Astrocyte of the spinal cord (primary cell): ENCODE measurements around the gene THOC2.

ENCODE experiments used
- DNase-seq: peaks from one replicate; pipeline ENCODE4 v3.0.0; 2011; ENCODE audit warnings: low read depth, low spot score
- H3K4me3 ChIP-seq: 2 replicates; pipeline ENCODE4 v1.5.1; 2011; ENCODE audit warnings: low read depth, mild to moderate bottlenecking, low read length, moderate library complexity
- CTCF ChIP-seq: IDR thresholded peaks from 2 replicates; pipeline ENCODE4 v1.5.1; 2012; ENCODE audit warnings: low read depth, mild to moderate bottlenecking, low read length, inconsistent platforms
- in situ Hi-C: cut with HindIII; loops from 2 replicates; pipeline ENCODE4 v1.10.0; 2017; ENCODE audit warnings: low sequenced_read_pairs

Gene THOC2

DNA sequence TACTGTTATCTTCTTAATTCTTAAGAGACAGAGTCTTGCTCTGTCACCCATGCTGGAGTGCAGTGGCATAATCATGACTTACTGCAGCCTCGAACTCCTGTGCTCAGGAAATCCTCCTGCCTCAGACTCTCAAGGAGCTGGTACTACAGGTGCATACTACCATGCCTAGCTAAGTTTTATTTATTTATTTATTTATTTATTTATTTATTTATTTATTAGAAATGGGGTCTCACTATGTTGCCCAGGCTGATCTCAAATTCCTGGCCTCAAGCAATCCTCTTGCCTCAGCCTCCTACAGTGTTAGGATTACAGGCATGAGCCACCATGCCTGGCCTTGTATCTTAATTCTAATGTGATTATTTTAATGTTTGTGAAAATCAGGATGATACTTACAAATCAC lies 125.6 kb downstream of the THOC2 start:
- no peak for TF ChIP-seq CTCF
- no peak overlapping the region for H3K4me3 ChIP-seq
- no peak for DNase-seq
- in situ Hi-C loops: no loop called here

DNA sequence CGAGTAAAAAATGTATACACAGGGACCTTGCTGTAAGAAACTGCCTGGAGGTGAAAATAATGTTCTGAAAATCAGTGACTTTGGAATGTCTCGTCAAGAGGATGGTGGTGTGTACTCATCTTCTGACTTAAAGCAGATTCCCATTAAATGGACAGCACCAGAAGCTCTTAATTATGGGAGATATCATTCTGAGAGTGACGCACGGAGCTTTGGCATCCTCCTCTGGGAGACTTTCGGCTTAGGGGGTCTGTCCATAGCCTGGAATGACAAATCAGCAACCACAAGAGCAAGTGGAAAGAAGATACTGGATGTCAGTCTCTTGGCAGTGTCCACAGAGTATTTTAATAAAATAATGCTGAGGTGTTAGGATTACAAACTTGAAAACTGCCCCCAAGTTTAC lies 129.4 kb downstream of the THOC2 start:
- no peak for DNase-seq
- no peak overlapping the region for H3K4me3 ChIP-seq
- in situ Hi-C loops: no loop called here
- no peak for TF ChIP-seq CTCF

DNA sequence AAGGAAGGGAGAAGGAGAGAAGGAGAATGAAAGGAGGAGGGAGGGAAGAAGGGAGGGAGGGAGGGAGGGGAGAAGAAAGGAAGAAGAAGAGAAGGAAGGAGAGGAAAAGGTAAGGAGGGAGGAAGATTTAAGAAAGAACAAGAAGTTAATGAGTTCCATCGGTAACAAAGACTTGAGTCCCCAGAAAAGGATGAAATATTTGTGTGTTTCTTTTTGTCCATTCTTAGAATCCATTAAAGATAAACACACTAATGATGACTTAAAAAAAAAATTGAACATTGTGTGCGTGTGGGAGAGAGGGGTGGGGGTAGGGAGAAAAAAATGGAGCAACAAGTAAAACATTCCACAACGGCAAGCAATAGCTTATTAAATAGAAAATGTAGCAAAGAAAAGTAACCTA lies 131.4 kb downstream of the THOC2 start:
- H3K4me3 ChIP-seq: no peak overlapping the region
- no peak for TF ChIP-seq CTCF
- DNase-seq: no peak
- in situ Hi-C loops: no loop called here

- DNase-seq: no peak
- in situ Hi-C loops: no loop called here
- no peak for TF ChIP-seq CTCF
- H3K4me3 ChIP-seq: no peak overlapping the region
Measured at GRCh38 chrX:123600181-123600580, 132.7 kb downstream of the THOC2 start.

DNA sequence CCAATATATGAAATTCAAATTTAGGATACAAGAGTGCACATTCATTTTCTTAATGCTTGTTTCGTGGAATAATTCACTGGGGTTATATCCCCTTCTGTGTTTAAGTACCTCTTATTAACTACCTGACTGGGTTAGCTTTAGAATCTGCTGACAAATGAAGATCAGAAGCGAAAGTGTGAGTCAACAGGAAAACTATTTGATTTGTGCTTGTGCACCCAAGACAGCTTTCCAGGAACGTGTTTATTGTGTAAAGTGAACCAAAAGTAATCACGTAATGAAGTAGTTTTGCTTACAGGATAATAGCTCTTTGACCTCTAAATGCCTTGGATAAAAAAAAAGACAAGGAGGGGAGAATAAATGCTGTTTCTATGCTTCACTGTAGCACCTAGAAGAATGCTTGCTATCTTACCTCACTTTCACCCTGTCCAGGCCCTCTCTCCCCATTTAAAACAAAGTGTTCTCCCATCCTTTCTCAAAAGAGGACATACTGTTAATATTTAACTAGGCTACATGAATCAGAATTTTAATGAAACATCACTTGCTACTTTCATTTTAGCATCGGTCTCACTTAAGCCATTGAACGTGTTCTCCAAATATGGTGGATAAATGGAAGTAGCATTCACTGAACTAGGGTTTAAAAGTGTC lies 141.9 kb downstream of the THOC2 start:
- in situ Hi-C loops: no loop called here
- TF ChIP-seq CTCF: no peak
- DNase-seq: peak; percentile 22

DNA sequence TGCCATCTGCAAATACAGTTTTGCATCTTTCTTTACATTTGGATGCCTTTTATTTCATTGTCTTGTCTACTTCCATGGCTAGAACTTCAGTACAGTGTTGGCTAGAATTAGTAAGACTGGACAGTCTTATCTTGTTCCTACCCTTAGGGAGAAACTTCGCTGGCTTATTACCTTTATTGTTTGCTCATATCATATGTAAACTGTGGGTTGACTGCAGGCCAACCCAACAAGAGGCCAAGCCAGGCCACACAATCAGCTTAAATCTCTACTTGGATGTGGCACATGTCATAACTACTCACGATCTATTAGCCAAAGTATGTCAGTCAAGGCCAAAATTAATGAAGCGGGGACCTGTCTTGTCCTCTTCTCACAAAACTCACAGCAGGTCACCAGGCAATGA lies 144.1 kb downstream of the THOC2 start:
- no peak overlapping the region for H3K4me3 ChIP-seq
- DNase-seq: no peak
- TF ChIP-seq CTCF: no peak
- in situ Hi-C loops: no loop called here

More for the DNA sequence above, 141.9 kb downstream of the THOC2 start:
- no peak overlapping the region for H3K4me3 ChIP-seq

DNA sequence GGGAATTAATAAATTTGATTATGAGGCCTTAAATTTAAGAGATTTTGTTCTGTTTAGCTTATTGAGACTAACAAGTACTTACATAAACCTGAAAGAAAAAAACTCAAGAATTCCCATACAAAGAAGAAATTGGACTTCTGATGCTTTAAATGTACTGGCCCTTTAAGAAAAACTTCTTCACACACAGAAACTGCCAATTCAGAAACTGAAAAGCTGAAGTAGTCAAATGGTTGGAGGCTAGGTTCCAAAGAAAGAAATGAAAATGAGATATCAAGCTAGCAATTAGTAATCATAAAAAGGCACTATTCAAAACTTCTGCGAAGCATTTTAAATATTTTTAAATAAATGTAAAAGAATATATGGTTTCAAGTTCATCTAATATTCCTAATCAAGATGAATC lies 151.3 kb downstream of the THOC2 start:
- in situ Hi-C loops: no loop called here
- no peak overlapping the region for H3K4me3 ChIP-seq
- DNase-seq: no peak
- no peak for TF ChIP-seq CTCF
